BJ (cell line): ENCODE measurements around the gene NKAIN2. TPM values are rescaled to one million over a fixed set of nuclear protein-coding genes. Genes with fewer than 3 reads are reported as not detected.
"Not testable (repeated sequence)": the region's sequence is repeated elsewhere in the genome, so short reads cannot be mapped to it uniquely, and the experiment has no call there.

Source experiments
- CTCF ChIA-PET: fragments of 350-600 bp; formaldehyde crosslinking; extraction: SDS; loops from one replicate; lab custom pipeline; 2021; ENCODE audit warnings: antibody characterized with exemption, inconsistent platforms; lab: Yijun Ruan, JAX
- POLR2A ChIA-PET: fragments of 300-600 bp; sonication (Branson Sonifier 250); formaldehyde crosslinking; extraction: SDS; loops from one replicate; lab custom pipeline; 2021; ENCODE audit warnings: antibody characterized with exemption; lab: Charles Lee
- DNase-seq: peaks from one replicate; pipeline ENCODE4 v3.0.0-alpha.2; 2011; ENCODE audit warnings: low read depth
- H3K27me3 ChIP-seq: 2 replicates; pipeline ENCODE4 v1.6.0; 2011; ENCODE audit warnings: low read length; ENCODE audit not compliant: control insufficient read depth, insufficient read depth
- H3K36me3 ChIP-seq: 2 replicates; pipeline ENCODE4 v1.5.1; 2011; ENCODE audit warnings: low read length; ENCODE audit not compliant: control insufficient read depth, insufficient read depth
- H3K4me3 ChIP-seq: 2 replicates; pipeline ENCODE4 v1.5.1; 2011; ENCODE audit warnings: low read depth, mild to moderate bottlenecking, control low read depth, low read length
- CTCF ChIP-seq: IDR thresholded peaks from 2 replicates; pipeline ENCODE4 v1.5.1; 2011; ENCODE audit warnings: low read depth, mild to moderate bottlenecking, control low read depth, inconsistent platforms, low read length, moderate library complexity; ENCODE audit not compliant: insufficient read depth
- polyA plus RNA-seq: library from polyadenylated mRNA; depleted of rRNA; stranded (reverse); fragments of >200 nt; gene quantifications from 2 replicates; pipeline ENCODE4 v1.2.3, GENCODE V29; 2011

NKAIN2 gene
- polyA plus RNA-seq, 1 experiment = not detected

GRCh38 chr6:124008000-124008987 is 204.6 kb downstream of the NKAIN2 start:
- CTCF ChIA-PET = no interaction called here
- no peaks in the 10 kb centered on the region for H3K27me3 ChIP-seq
- POLR2A ChIA-PET = no interaction called here
- H3K4me3 ChIP-seq = no peak overlapping the region
- DNase-seq = no peak
- no peak for TF ChIP-seq CTCF
- no peaks in the 10 kb centered on the region for H3K36me3 ChIP-seq

GRCh38 chr6:124008988-124009765 is 205.5 kb downstream of the NKAIN2 start:
- Histone ChIP-seq H3K36me3 (no peaks in the 10 kb centered on the region), H3K27me3 (no peaks in the 10 kb centered on the region), H3K4me3 (no peak overlapping the region)
- DNase-seq = no peak
- CTCF ChIA-PET = no interaction called here
- POLR2A ChIA-PET = no interaction called here
- TF ChIP-seq CTCF = no peak

DNA sequence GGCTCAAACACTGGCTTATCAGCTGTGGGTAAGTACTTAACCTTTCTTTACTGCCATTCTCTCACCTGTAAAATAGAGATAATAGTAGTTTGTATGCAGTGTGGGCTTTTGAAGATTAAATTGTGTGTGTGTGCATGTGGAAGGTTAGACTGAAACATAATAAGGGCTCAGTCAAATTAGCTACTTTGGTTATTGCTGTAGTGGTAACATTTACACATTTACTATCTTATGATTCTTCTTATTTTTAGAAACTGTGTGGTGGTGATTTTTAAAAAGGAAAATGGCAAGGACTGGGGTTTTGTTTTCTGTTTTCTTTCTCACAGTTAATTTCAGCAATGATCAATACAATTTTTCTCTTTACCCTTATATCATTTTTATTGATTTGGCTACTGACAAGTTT is 206.9 kb downstream of the NKAIN2 start:
- H3K36me3 ChIP-seq = no peaks in the 10 kb centered on the region
- TF ChIP-seq CTCF = no peak
- no peaks in the 10 kb centered on the region for H3K27me3 ChIP-seq
- ChIA-PET POLR2A (no interaction called here), CTCF (no interaction called here)
- no peak for DNase-seq
- H3K4me3 ChIP-seq = no peak overlapping the region

DNA sequence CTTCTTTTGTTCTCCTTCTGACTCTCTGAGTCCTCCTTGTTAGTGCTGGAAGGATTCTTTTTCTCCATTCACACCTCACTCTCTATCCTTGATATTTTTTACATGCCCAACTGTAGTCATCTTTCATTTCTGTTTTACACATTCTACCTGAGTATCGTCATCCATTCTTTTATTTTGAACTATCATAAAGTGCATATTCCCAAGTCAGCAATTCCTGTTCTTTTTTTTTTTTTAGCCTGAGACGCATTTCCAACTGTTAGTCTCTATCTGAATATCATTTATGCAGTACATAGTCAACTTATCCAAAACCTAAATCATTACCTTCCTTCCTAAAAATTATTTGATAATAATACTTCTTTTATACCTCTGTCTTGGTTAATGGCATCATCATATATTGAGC is 207.5 kb downstream of the NKAIN2 start:
- no peaks in the 10 kb centered on the region for H3K36me3 ChIP-seq
- TF ChIP-seq CTCF = no peak

DNA sequence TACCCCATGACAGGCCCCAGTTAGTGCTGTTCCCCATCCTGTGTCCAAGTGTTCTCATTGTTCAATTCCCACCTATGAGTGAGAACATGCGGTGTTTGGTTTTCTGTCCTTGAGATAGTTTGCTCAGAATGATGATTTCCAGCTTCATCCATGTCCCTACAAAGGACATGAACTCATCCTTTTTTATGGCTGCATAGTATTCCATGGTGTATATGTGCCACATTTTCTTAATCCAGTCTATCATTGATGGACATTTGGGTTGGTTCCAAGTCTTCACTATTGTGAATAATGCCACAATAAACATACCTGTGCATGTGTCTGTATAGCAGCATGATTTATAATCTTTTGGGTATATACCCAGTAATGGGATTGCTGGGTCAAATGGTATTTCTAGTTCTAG is 218.4 kb downstream of the NKAIN2 start:
- CTCF ChIA-PET, DNase-seq, H3K27me3 ChIP-seq, H3K36me3 ChIP-seq, POLR2A ChIA-PET, H3K4me3 ChIP-seq: not testable (repeated sequence)

More for the DNA sequence above, 207.5 kb downstream of the NKAIN2 start:
- ChIA-PET POLR2A (no interaction called here), CTCF (no interaction called here)
- Histone ChIP-seq H3K27me3 (no peaks in the 10 kb centered on the region), H3K4me3 (no peak overlapping the region)
- no peak for DNase-seq
